Astrocyte of the cerebellum (primary cell): ENCODE data around the gene PELI1.

Source experiments
- DNase-seq: peaks from one replicate; pipeline ENCODE4 v3.0.0-alpha.2; 2011; ENCODE audit warnings: low read depth
- H3K4me3 ChIP-seq: 2 replicates; pipeline ENCODE4 v1.5.1; 2011; ENCODE audit warnings: mild to moderate bottlenecking, low read depth, low read length, moderate library complexity
- in situ Hi-C: cut with HindIII; loops from 2 replicates; pipeline ENCODE4 v1.10.0; 2017; ENCODE audit warnings: low sequenced_read_pairs
- TF ChIP-seq, protein P1 (sequence below): IDR thresholded peaks from 2 replicates; pipeline ENCODE4 v1.5.1; 2012; ENCODE audit warnings: low read length, low read depth, moderate library complexity, mild to moderate bottlenecking; ENCODE audit errors: missing control alignments

Gene PELI1

DNA sequence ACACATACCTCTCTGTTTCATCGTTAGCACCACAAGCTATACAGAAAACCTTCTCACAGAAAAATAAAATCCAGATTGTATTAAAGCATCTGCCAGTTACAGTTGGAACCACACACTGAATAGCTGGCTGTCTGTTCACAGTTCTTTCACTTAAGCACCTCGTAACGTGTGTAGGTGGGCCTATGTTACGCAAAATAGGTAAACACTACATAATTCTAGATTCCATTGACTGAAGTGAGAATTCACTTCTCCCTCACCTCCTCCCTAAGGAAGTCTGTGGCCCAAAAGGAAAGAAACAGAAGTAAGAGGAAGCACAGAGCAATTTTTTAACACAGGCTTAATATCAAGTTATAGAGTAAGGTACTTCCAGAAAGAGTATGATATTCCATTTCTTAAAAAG, 24.9 kb downstream of the PELI1 start:
- in situ Hi-C loops, result no loop called here
- no peak for DNase-seq
- H3K4me3 ChIP-seq, result no peak overlapping the region
- TF ChIP-seq, protein P1, sequence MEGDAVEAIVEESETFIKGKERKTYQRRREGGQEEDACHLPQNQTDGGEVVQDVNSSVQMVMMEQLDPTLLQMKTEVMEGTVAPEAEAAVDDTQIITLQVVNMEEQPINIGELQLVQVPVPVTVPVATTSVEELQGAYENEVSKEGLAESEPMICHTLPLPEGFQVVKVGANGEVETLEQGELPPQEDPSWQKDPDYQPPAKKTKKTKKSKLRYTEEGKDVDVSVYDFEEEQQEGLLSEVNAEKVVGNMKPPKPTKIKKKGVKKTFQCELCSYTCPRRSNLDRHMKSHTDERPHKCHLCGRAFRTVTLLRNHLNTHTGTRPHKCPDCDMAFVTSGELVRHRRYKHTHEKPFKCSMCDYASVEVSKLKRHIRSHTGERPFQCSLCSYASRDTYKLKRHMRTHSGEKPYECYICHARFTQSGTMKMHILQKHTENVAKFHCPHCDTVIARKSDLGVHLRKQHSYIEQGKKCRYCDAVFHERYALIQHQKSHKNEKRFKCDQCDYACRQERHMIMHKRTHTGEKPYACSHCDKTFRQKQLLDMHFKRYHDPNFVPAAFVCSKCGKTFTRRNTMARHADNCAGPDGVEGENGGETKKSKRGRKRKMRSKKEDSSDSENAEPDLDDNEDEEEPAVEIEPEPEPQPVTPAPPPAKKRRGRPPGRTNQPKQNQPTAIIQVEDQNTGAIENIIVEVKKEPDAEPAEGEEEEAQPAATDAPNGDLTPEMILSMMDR, result no peak

DNA sequence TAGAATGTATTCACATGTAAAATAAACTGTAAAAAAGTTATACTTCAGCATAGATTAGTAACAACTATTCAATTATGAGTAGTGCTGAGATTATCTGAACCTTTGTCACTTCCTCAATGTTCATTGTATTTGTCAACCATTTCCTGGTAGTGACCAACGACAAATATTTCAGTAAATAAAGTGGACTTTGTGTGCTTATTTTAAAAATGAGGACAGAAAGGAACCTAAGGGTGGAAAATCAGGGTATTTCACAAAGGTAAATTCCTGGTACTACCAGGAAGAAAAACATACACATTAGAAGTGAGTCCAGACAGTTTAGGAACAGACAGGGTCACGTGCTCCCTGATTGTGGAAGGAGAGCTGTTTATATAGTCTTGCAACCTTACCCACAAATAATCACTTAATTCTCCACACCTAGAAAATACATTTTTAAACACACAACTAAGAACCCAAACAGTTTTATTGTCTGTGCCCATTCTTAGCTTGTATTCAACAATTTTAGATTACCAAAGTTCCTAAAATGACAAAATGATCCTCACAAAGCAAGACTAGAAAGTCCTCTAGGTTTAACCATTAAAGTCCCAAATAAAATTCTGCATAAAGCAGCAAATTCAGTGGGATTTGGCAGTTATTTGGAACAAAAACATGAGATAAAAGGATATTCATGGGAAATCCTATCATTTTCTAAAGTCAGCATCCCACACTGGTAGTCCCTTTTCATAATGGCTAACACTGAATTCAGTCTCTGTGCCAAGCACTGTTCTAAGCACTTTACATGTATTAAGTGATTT, 28.2 kb downstream of the PELI1 start:
- TF ChIP-seq, protein P1, result no peak

DNA sequence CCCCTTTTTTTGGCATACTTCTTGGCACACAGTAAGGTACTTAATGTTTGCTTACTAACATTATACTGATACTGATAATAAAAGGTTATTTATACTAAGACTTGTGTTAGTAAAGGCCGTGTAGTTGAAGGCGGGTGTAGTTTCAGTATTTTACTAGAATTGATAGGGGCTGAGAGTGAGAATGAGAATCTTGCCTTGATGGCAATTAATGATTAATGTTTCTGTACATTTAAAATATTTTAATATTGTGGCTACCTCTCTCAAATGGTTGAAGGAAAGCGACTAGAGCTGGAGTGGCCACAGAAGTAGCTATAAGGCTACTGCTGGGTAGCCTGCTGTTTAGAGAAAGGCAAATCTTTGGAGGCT, 29.3 kb downstream of the PELI1 start:
- TF ChIP-seq, protein P1, result no peak
- DNase-seq, result no peak
- in situ Hi-C loops, result no loop called here
- no peak overlapping the region for H3K4me3 ChIP-seq

More for the DNA sequence above, 28.2 kb downstream of the PELI1 start:
- in situ Hi-C loops, result no loop called here
- H3K4me3 ChIP-seq, result no peak overlapping the region
- no peak for DNase-seq

DNA sequence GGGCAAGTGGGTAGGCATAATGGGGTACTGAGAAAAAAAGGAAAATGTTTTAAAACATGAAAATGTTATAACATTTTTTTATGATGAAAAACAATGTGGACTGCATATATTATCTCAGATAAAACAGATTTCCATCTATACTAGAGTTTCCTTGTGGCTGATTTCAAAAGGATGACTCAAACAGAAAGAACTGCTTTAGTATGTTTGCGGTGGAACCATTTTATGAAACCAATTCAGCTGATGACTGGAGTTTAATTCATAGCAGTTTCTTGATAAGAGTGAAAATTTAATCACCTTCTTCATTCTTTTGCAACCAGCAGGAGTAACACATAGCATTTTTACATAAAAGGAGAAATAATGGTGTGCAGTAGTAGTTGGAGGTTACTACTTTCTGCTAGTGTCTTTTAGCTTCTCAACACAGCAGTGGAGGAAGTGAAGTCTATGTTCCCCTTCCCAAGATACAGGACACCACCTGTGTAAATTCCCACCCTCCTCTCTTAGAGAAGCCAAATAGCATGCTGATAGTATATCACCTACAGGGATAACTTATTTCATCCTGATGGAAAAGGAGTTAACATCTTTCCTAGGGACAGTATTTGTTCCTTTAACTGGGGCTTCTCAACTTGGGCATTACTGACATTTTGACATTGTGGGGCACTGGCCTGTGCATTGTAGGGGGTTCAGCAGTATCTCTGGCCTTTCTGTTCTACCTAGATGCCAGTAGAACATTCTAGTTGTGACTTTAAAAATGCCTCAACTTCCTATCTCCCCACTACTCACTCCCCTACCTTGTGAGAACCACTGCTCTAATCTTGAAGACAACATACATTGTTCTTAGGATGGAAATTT, 29.9 kb downstream of the PELI1 start:
- peak; percentile 66 for DNase-seq
- TF ChIP-seq, protein P1, result no peak
- in situ Hi-C loops, result no loop called here
- no peak overlapping the region for H3K4me3 ChIP-seq

DNA sequence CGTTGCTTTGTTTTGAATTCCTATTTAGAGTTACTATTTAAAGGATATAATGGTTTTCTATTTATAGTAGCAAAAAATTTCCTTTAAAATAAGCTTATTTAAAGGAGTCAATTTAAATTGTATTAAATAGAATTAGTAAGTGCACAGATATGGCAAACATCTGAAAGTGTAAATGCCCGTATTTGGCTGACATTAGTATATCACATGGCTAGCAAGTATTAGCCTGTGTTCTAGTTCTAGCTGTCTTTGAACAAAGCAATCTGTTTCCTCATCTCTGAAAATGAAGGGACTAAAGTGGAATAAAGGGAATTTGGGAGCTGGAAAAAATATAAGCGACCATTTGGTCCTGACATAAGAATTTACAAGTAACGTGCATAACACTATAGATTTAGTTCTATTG, 32.2 kb downstream of the PELI1 start:
- in situ Hi-C loops, result no loop called here
- DNase-seq, result no peak
- no peak overlapping the region for H3K4me3 ChIP-seq
- TF ChIP-seq, protein P1, result no peak

DNA sequence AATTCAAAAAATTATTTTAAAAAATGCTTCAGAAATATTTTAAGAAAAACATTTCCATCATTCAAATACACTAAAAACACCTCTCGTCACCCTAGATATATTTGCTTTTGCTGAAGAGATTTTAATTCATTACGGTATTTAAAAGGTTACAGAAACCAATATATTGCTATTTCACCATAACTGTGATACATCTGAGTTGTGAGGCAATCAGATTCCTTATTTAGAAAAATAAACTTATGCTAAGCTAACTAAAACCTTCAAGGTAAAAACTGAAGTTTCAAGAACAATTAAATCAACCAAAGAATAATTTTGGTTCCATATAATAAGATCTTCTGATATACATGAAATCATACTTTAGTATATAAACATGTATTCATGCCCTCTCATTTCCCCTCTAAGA, 32.8 kb downstream of the PELI1 start:
- DNase-seq, result no peak
- TF ChIP-seq, protein P1, result no peak
- in situ Hi-C loops, result no loop called here

More for the DNA sequence above, 32.8 kb downstream of the PELI1 start:
- no peak overlapping the region for H3K4me3 ChIP-seq
